GM18909 (cell line): ENCODE data around the gene CAV3.

ENCODE experiments used
- ATAC-seq: cut with Tn5 transposase; IDR thresholded peaks from one replicate; pipeline ENCODE4 v1.9.1; 2021; ENCODE audit warnings: mild to moderate bottlenecking; ENCODE audit not compliant: unreplicated experiment, poor library complexity

CAV3 gene

DNA sequence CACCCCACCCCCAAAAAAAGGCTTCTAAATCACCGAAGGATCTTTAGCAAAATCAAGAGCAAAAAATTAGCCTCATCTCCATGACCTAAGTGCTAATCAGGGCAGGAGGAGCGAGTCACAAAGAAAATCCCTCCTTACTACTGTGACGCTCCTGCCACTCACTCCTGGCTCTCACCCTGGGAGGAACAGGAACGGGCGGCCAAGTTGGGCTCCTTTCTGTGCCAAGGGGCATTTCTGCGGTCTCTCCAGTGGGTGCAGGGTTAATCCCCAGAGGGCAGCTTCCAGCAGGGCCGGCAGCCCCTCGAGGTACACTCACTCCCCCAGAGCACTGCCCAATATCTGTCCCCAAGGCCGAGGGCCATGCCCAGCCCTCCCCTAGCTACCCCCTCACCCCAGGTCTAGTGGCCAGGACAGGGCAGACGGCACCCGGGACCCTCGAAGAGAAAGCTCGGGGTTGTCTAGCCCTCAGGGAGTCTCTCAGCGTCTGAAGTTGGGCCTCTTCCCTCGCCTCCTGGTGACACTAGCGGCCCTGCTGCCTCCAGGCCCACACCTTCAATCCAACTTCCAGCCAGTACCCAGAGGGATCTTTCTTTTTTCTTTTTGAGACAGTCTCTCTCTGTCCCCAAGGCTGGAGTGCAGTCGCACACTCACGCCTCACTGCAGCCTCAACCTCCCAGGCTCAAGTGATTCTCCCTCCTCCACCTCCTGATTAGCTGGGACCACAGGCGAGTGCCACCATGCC lies 706 bp downstream of the CAV3 start:
- ATAC-seq = no peak

DNA sequence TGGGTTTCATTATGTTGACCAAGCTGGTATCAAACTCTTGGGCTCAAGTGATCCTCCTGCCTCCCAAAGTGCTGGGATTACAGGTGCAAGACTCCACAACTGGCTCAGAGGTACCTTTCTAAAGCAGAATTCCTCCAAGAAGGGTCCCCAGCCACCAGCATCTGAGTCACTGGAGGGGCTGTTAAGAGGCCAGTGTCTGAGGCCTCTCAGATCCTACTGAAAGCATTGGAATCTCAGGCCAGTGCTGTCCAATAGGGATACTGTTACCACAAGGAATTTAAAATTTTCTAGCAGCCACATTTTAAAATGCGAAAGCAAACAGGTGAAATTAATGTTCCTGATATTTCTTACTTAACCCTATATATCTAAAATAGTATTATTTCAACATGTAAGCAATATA lies 1.3 kb downstream of the CAV3 start:
- ATAC-seq = no peak

GRCh38 chr3:8736436-8736835 lies 2.8 kb downstream of the CAV3 start:
- ATAC-seq = no peak

GRCh38 chr3:8737301-8737700 lies 3.7 kb downstream of the CAV3 start:
- no peak for ATAC-seq

- ATAC-seq = no peak
Observed at GRCh38 chr3:8737823-8738222, 4.2 kb downstream of the CAV3 start.

DNA sequence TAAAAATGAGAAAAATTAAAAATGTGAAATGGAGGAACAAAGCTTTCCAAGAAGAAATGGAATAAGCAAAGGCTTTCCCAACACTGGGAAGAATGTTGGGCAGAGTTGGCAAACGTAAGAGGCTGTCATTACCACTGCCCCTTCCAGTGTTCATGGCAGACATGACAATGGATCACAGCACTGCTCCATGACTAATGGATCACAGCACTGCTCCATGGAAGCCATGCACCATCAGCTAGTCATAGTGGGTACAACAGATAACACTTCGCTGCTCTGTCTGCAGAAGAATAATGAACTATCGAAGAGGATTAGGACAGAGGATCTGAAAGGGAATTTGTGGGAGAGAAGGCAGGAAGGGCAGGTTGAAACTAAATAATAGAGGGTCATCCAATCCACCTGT lies 5.0 kb downstream of the CAV3 start:
- no peak for ATAC-seq

GRCh38 chr3:8739757-8740504 lies 6.3 kb downstream of the CAV3 start:
- no peak for ATAC-seq

DNA sequence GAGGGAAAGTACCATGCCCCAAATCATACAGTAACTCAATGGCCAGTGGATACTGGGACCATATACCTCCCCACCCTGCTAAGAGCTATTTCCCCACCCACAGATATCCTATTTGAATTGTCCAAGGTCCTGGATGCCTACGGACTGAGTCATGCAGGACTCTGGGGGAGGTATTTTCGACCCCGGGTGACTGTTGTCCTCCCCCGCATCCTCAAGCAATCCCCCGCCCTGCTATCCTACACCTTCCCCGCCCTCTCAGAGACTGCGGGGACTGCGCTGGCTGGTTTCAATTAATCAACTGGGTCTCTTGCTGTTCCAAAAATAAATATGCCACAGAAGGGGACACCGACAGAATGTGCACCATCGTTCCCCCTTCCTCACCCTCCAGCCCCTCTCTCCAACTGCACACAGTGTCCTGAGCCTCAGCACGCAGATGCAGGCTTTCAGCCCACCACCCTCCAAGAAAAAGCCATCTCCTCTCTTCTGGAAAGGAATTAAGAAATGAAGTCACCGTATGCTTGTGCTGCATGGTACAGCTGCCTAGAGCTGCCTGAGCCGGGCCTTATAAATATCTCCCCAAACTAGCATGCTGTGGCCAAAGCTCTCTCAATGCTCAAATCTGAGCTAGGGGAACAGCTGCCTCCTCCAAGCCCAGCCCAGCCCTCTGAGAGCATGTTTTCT lies 8.1 kb downstream of the CAV3 start:
- no peak for ATAC-seq

GRCh38 chr3:8743021-8743601 lies 9.5 kb downstream of the CAV3 start:
- ATAC-seq = no peak

GRCh38 chr3:8743911-8744310 lies 10.3 kb downstream of the CAV3 start:
- ATAC-seq = no peak

- no peak for ATAC-seq
Observed at GRCh38 chr3:8745619-8746370, 12.2 kb downstream of the CAV3 start.

- ATAC-seq = no peak
Observed at GRCh38 chr3:8746780-8747345, 13.3 kb downstream of the CAV3 start.

- no peak for ATAC-seq
Observed at GRCh38 chr3:8749316-8749715, 15.7 kb downstream of the CAV3 start.

- ATAC-seq = no peak
Observed at GRCh38 chr3:8752832-8753231, 19.2 kb downstream of the CAV3 start.

DNA sequence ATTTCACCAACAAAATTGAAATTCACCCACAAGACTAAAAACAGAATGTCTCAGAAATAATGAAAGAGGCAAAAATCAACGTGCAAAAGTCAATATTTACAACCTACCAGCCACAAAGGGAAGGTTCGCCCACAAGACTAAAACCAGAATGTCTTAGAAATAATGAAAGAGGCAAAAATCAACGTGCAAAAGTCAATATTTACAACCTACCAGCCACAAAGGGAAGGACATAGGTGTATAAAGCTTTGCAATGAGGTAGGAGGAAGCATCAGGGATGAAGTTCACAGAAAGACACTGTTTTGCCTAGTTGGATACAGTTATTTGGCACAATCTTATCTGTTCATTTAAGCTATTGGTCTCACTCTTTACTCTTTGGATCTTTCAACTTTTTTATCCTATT lies 21.5 kb downstream of the CAV3 start:
- ATAC-seq = no peak

GRCh38 chr3:8755564-8756237 lies 22.1 kb downstream of the CAV3 start:
- ATAC-seq = no peak

GRCh38 chr3:8756671-8757070 lies 23.1 kb downstream of the CAV3 start:
- ATAC-seq = no peak

DNA sequence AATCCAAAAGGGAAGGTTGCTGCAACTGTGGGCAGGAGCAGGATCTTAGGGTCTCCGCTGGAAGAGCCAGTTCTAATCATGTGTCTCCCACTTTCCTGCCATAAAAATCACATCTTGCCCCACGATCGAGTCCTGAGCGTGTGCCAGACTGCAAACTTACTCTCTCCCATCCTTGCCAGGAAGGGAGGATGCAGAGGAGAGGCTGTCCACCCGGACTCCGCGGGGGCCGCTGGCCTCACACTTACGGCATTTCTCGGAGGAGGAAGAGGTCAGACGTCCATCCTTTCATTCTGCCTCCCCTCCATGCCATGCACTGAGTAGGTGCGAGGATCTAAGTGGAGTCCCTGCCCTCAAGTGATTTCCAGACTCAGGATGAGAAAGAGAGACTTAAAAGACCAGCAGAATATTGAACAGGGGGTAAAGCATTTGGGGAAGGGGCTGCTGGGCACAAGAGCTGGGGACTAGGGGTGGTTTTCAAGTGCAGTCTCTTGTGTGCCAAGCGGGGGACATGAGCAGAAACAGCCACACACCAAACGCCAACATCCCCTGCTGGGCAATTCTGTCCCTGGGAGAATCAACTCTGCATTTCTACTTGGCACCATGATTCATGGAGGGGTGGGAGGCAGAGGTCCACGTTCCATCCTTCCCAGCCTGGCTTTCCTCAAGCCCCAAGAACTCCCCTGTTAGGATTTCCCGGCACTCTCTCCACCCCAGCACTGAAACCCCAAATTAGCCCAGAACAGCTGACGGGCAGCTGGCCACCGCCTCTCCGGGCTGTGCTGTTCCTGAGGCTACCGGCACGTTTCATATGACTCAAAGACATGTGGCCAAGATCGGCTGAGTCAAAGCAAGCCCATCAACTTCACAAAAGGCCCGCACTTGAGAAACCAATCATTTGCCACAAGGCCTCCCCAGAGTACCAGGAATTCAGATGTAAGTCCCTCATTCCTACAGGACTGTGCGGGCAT lies 24.2 kb downstream of the CAV3 start:
- no peak for ATAC-seq
